PC-3 (cell line): ENCODE results near the gene ADRM1. TPM values are rescaled to one million over a fixed set of nuclear protein-coding genes. Genes with fewer than 3 reads are reported as not detected.

ENCODE experiments used
- ATAC-seq: fragments of 200-7000 bp; cut with Tn5 transposase; 2 replicates; pipeline ENCODE4 v1.9.1; 2020; ENCODE audit warnings: mild to moderate bottlenecking, moderate library complexity
- BruUV-seq: library from RNA; stranded (reverse); fragments of 400-500 nt; replicated peaks from 2 replicates; lab custom pipeline; 2021; lab: Mats Ljungman, UMichigan
- CTCF ChIA-PET: fragments of 300-600 bp; sonication (Branson Sonifier 250); formaldehyde crosslinking; loops from one replicate; lab custom pipeline; 2022; ENCODE audit warnings: antibody characterized with exemption; lab: Charles Lee
- POLR2A ChIA-PET: fragments of 300-600 bp; sonication (Branson Sonifier 250); formaldehyde crosslinking; loops from one replicate; lab custom pipeline; 2022; ENCODE audit warnings: antibody characterized with exemption; ENCODE audit not compliant: unreplicated experiment; lab: Charles Lee
- DNase-seq: peaks from one replicate; pipeline ENCODE4 v3.0.0-alpha.2; 2015
- H2AFZ ChIP-seq: fragments of 300-600 bp; sonication (generic); 2 replicates; pipeline ENCODE4 v1.6.0; 2016; ENCODE audit warnings: antibody characterized with exemption, low read length
- H3F3A ChIP-seq: fragments of 300-600 bp; sonication (generic); one replicate; pipeline ENCODE4 v1.6.0; 2017; ENCODE audit warnings: antibody characterized with exemption, low read length, control low read depth, mild to moderate bottlenecking; ENCODE audit not compliant: unreplicated experiment
- H3K27ac ChIP-seq: fragments of 300-600 bp; sonication (generic); 2 replicates; pipeline ENCODE4 v1.5.1; 2016; ENCODE audit warnings: mild to moderate bottlenecking, low read length
- H3K27me3 ChIP-seq: fragments of 300-600 bp; sonication (generic); 2 replicates; pipeline ENCODE4 v1.6.1; 2016; ENCODE audit warnings: low read length, mixed read lengths
- H3K36me3 ChIP-seq: fragments of 300-600 bp; sonication (generic); 2 replicates; pipeline ENCODE4 v1.6.1; 2016; ENCODE audit warnings: low read depth, mixed run types, low read length, mixed read lengths
- H3K4me1 ChIP-seq: fragments of 300-600 bp; sonication (generic); 2 replicates; pipeline ENCODE4 v1.5.1; 2016; ENCODE audit warnings: low read length; ENCODE audit not compliant: insufficient read depth
- H3K4me2 ChIP-seq: fragments of 300-600 bp; sonication (generic); 2 replicates; pipeline ENCODE4 v1.6.0; 2016; ENCODE audit warnings: low read length
- H3K4me3 ChIP-seq: fragments of 300-600 bp; sonication (generic); 2 replicates; pipeline ENCODE4 v1.5.1; 2016; ENCODE audit warnings: mild to moderate bottlenecking, low read length, mixed read lengths
- H3K79me2 ChIP-seq: fragments of 300-600 bp; sonication (generic); 2 replicates; pipeline ENCODE4 v1.6.1; 2017; ENCODE audit warnings: low read length, mixed read lengths
- H3K9ac ChIP-seq: fragments of 300-600 bp; sonication (generic); 2 replicates; pipeline ENCODE4 v1.6.0; 2016; ENCODE audit warnings: mild to moderate bottlenecking, low read length
- H3K9me2 ChIP-seq: fragments of 300-600 bp; sonication (generic); replicated peaks from 2 replicates; pipeline ENCODE4 v1.6.1; 2016; ENCODE audit warnings: mixed run types, low read length, mixed read lengths
- H3K9me3 ChIP-seq: fragments of 300-600 bp; sonication (generic); 2 replicates; pipeline ENCODE4 v1.6.1; 2016; ENCODE audit warnings: low read length, mixed read lengths
- H4K20me1 ChIP-seq: fragments of 300-600 bp; sonication (generic); 2 replicates; pipeline ENCODE4 v1.6.1; 2016; ENCODE audit warnings: low read length, mixed read lengths
- CTCF ChIP-seq: fragments of 300-600 bp; sonication (generic); conservative IDR thresholded peaks from 2 replicates; pipeline ENCODE4 v1.5.1; 2017; ENCODE audit warnings: antibody characterized with exemption, low read depth, mild to moderate bottlenecking, low read length
- EZH2 ChIP-seq: fragments of 300-600 bp; sonication (generic); IDR thresholded peaks from one replicate; pipeline ENCODE4 v1.6.1; 2017; ENCODE audit warnings: antibody characterized with exemption, mild to moderate bottlenecking, low read length; ENCODE audit not compliant: unreplicated experiment
- EZH2phosphoT487 ChIP-seq: fragments of 300-600 bp; sonication (generic); IDR thresholded peaks from 2 replicates; pipeline ENCODE4 v1.6.1; 2018; ENCODE audit warnings: mild to moderate bottlenecking, antibody characterized with exemption, low read length, borderline replicate concordance
- intact Hi-C: fragments of 100-400 bp; cut with micrococcal nuclease; formaldehyde crosslinking; loops from 2 replicates; pipeline ENCODE4 v1.9.0; 2023
- total RNA-seq: library from RNA; depleted of rRNA; stranded (reverse); fragments of >200 nt; gene quantifications from 2 replicates; pipeline ENCODE4 v1.2.3, GENCODE V29; 2014

Gene ADRM1
- total RNA-seq, 1 experiment from 2014 or later = 374 TPM

GRCh38 chr20:62328684-62329388 lies 26.0 kb downstream of the ADRM1 start:
- intact Hi-C loops = no loop called here
- Histone ChIP-seq H3K4me1 (no peaks in the 10 kb centered on the region), H3K4me3 (no peak overlapping the region), H2AFZ (no peak overlapping the region), H3K27ac (no peak overlapping the region), H3K36me3 (peaks cover 74% of the 10 kb centered on the region), H3K9me2 (no peaks in the 10 kb centered on the region), H3K9me3 (no peaks in the 10 kb centered on the region), H3F3A (no peaks in the 10 kb centered on the region), H3K27me3 (no peaks in the 10 kb centered on the region), H3K4me2 (no peak overlapping the region), H3K9ac (no peak overlapping the region), H3K79me2 (no peaks in the 10 kb centered on the region), H4K20me1 (no peaks in the 10 kb centered on the region)
- ChIA-PET CTCF (no interaction called here), POLR2A (no interaction called here)
- no peak for TF ChIP-seq CTCF
- TF ChIP-seq EZH2phosphoT487 = no peak
- no peak for TF ChIP-seq EZH2
- no peak for ATAC-seq
- no TSS peak for BruUV-seq
- DNase-seq = no peak

- H3K79me2 ChIP-seq = no peaks in the 10 kb centered on the region
- no peak overlapping the region for H3K27ac ChIP-seq
- no peaks in the 10 kb centered on the region for H3K9me3 ChIP-seq
- POLR2A ChIA-PET = no interaction called here
- TF ChIP-seq EZH2phosphoT487 (no peak), EZH2 (no peak), CTCF (no peak)
- no peak overlapping the region for H3K4me2 ChIP-seq
- H4K20me1 ChIP-seq = no peaks in the 10 kb centered on the region
- no peaks in the 10 kb centered on the region for H3F3A ChIP-seq
- no peaks in the 10 kb centered on the region for H3K4me1 ChIP-seq
- ATAC-seq = no peak
- no peak overlapping the region for H2AFZ ChIP-seq
- H3K9ac ChIP-seq = no peak overlapping the region
- no peaks in the 10 kb centered on the region for H3K9me2 ChIP-seq
- BruUV-seq = no TSS peak
- CTCF ChIA-PET = no interaction called here
- H3K27me3 ChIP-seq = no peaks in the 10 kb centered on the region
- DNase-seq = no peak
- no peak overlapping the region for H3K4me3 ChIP-seq
- peaks cover 71% of the 10 kb centered on the region for H3K36me3 ChIP-seq
- intact Hi-C loops = no loop called here
These were observed 26.9 kb downstream of the ADRM1 start for GRCh38 chr20:62329389-62330377.
